Amygdala (tissue), 56 donors: ENCODE results near the gene PLA2G5.
A peak's percentile ranks its signal among the peaks of the same experiment; 100 is the strongest.
"Not testable (repeated sequence)": the region's sequence is repeated elsewhere in the genome, so short reads cannot be mapped to it uniquely, and the experiment has no call there.

Experiments used
- DNase-seq, 56 donors: peaks; one replicate each; lab custom pipeline; 2025; lab: John Stamatoyannopoulos, UW

Gene PLA2G5

GRCh38 chr1:20112279-20113000, 42.4 kb downstream of the PLA2G5 start:
- no peak for DNase-seq

- no peak for DNase-seq
Observed at GRCh38 chr1:20114021-20114648, 44.1 kb downstream of the PLA2G5 start.

DNA sequence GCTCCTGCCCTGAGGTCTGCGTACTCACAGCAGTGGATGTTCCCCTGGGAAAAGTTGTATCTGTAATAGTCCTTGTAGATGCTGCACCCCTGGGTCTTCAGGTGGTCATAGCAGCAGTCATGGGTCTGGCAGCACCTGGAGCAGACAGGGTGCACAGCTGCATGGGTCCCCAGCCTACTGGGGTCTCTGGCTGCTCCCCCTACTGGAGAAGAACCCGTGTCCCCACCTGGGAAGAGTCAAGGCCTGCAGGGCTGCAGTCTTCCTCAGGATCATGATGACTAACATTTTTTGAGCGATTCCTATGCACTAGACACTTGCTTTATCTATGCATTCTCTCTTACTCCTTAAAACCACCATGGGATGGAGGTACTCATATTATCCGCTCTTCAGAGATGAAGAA, 45.5 kb downstream of the PLA2G5 start:
- DNase-seq: no peak

- DNase-seq: no peak
Observed at GRCh38 chr1:20115916-20116315, 45.9 kb downstream of the PLA2G5 start.

GRCh38 chr1:20117236-20117635, 47.2 kb downstream of the PLA2G5 start:
- no peak for DNase-seq

GRCh38 chr1:20119347-20119746, 49.4 kb downstream of the PLA2G5 start, which contains the start of gene PLA2G2D:
TSS of gene PLA2G2D (minus strand) at chr1:20119536. CDS start at chr1:20119498, 38 bp downstream.
- DNase-seq: no peak

DNA sequence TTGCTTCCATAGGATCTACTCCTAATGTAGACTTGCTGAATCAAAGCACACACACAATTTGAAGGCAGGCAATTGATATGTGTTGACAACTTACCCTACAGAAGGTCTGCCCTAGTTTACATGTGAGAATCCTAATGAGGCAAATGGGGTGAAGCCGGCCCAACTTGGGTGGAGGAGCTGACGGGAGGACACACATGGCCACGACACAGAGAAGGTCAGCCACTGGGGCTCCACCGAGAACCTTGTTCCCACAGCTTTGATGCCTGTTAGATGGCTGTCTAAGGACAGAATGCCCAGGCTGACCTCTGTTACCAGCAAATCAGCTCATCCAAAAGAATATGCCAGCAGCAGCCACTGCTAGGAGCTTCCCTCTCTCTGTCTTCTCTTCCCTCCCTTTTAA, 50.8 kb downstream of the PLA2G5 start:
- no peak for DNase-seq

DNA sequence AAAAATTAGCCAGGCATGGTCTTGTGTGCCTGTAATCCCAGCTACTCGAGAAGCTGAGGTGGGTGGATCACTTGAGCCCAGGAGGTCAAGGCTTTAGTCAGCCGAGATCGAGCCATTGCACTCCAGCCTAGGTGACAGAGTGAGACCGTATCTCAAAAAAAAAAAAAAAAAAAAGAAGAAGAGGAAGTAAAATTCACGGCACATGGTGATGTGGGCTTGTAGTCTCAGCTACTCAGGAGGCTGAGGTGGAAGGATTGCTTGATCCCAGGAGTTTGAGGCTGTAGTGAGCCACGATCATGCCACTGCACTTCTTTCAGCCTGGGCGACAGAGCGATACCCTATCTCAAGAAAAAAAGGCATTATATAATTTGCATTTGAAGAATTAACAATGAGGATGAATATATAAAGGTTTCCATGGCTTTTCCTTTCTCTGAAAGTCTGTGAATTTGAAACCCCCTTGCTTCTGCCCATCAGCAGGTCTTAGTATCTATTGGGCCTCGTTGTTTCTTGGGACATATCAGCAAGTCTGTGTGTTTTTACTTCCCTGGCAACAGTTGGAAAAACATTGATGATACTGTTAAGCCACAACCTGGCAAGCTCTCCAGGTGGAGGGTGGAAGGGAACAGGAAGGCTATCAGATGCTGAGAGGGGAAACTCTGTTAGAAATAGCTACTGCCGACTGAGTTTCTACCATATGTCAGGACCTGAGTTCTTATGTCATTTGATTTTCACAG, 53.9 kb downstream of the PLA2G5 start:
- no peak for DNase-seq

DNA sequence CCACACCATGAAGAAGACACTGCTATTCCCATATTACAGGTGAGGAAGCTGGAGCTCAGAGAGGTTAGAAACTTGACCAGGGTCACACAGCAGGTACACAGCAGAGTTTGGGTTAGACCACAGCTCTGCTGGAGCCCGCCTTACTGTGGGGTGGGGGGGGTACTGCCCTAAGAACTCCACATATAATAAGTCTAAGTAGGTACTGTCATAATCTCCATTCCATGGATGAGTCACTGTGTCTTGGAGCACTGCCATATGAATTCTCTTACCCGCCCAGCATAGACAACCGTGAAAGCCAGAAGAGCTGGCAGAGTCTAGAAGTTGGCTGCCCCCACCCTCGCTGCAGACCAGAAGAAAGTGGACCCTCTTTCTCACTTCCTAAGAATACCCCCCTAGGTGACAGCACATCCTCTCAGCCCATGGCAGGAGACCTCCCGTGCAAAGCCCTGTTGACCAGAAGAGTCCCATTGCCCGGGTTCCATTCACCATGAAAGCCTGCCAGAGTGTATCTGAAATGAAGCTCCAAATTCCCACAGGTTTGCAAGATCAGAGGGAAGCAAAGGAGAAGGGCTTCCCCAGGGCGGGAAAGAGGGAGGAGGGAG, 54.6 kb downstream of the PLA2G5 start:
- DNase-seq: peak in 7 of 56 donors; percentile 8 to 29 (median 15)

DNA sequence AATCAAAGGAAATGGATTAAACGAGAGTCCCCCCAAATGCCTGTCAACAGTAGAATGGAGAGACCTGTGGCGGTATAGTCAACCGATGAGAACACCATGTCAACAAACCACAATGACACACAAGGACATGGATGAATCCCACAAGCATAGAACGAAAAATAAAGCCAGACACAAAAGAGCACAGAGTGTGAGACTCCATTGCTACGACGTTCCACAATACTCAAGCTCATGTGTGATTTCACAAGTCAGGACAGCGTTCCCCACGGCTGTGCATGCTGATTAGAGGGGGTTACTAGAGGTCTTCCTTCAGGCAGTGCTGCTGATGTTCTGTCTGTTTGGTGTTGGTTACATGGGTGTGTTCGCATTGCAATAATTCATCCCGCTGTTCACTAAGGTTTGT, 55.1 kb downstream of the PLA2G5 start:
- DNase-seq: no peak

GRCh38 chr1:20126041-20126805, 56.2 kb downstream of the PLA2G5 start:
- DNase-seq: no peak

DNA sequence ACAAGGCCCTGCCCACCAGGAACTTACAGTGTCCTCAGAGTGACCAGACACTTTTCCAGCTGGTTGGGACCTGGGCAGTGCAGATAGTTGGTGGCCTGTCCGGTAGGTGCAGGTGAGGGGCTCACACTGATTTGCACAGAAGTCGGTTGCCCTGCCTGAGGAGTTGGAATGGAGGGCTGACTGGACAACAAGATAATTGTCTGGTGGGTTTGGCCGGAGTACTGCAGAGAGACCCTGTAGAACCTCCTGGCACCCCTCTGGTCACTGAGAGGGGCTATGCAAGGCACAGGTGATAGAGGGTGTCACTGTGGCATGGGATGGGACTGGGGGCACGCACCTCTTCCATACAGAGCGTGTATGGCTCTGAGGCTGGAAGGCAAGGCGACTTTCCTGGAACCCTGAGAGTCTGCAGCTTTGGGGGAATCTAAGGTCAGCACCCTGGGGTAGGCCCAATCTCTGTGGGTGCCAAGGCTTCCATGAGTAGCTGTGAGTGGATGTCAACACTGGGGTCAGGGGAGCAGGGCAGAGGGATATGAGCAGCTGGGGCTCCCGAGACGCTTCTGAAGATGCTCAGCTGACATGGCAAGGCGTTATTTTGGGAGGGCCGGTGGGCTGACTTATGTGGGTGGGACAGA, 56.9 kb downstream of the PLA2G5 start:
- DNase-seq: no peak

DNA sequence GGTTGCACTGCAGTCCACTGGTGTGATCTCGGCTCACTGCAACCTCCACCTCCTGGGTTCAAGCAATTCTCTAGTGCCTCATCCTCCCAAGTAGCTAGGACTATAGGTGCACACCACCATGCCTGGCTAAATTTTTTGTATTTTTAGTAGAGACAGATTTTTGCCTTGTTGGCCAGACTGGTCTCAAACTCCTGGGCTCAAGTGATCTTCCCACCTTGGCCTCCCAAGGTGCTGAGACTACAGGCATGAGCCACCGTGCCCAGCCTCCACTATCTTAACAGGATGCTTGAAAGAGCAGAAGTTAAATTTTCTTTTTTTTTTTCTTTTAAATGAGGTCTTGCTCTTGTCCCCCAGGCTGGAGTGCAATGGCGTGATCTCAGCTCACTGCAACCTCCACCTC, 60.5 kb downstream of the PLA2G5 start:
- not testable (repeated sequence) for DNase-seq

DNA sequence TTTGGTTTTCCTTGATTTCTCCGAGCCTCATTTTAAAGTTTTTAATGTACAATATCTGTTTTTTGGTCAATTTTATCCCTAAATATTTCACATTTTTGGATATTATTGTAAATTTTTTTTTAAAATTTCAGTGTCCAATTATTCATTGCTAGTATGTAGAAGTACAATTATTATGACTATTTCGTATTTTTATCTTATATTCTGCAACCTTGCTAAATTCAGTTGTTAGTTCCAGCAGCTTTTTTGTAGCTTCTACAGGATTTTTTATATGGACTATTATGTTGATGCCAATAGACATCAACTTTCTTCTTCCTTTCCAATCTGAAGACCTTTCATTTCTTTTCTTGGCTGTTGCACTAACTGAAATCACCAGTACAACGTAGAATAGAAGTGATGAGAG, 65.0 kb downstream of the PLA2G5 start:
- no peak for DNase-seq

GRCh38 chr1:20136249-20136648, 66.3 kb downstream of the PLA2G5 start:
- no peak for DNase-seq

DNA sequence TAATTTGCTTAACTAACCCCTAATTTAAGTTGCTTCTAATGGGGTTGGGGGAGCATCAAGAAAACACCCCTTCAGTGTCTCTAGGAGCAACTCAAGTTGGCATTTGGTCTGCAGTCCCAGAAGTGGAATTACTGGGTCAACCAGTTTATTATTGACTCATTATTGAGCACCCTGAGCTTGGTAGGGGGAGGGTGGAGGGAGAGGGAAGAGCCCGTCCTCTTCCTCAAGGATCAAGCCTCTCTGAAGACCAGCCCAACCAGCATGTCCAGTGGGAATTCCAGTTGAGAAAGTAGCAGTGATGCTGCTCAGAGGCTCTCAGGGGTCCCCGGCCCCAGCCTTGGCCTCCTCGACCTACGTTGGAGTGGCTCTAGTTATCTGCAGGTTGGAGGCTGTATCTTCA, 67.1 kb downstream of the PLA2G5 start:
- no peak for DNase-seq

DNA sequence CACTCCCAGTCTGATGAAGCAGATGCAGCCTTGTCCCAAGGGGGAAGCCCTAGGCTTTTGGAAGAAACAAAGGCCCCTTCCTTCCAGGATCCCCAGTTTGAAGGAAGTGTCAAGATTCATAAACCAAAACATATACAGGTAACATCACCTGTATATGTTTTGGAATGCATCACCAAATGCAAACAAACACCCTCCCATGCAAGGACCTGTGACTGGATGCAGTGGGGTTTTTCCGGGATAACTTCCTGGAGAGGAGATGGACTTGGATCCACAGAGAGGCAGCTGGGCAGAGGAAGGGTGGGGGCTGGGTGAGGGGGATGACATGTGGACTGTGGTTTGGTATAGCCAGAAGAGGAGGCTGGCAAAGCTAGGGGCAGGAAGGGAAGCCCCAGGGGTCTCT, 67.6 kb downstream of the PLA2G5 start:
- no peak for DNase-seq

DNA sequence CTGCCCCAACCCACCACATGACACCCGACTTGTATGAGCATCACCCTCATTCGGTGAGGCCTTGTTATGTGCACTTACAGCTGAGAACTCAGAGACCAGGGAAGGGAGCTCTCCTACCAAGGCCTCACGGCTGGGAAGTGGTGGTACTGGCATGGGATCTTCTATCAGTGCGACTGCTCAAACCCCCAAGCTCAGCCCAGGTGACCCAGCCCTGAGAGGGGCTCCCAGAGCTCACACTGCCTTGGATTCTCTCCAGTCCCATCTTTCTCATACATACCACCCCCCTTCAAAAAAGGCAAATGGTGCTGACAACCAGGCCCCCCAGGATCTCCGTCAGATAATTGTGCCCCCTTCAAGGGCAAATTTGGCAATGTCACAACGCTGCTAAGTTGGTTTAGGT, 68.4 kb downstream of the PLA2G5 start:
- DNase-seq: no peak

- DNase-seq: no peak
Observed at GRCh38 chr1:20138961-20139550, 69.1 kb downstream of the PLA2G5 start, which contains the start of gene PLA2G2F. TSS of gene PLA2G2F (plus strand) at chr1:20139323. CDS start at chr1:20139428, 105 bp downstream.
